Breast epithelium (tissue), 3 donors: ENCODE results near the gene FRY.

ENCODE experiments used
- CTCF ChIP-seq, 3 donors: fragments of 450-650 bp; IDR thresholded peaks; one replicate each; pipeline ENCODE4 v1.5.1; 2016 to 2017; ENCODE audit warnings: antibody characterized with exemption in 3 of 3, mild to moderate bottlenecking in 3 of 3, moderate library complexity in 3 of 3
- POLR2A ChIP-seq: fragments of 450-650 bp; IDR thresholded peaks from one replicate; pipeline ENCODE4 v1.6.1; 2016; ENCODE audit warnings: antibody characterized with exemption, mild to moderate bottlenecking, moderate library complexity

GRCh38 chr13:32316028-32316339 lies 284.4 kb downstream of the FRY start:
- TF ChIP-seq CTCF (IDR thresholded peaks at IDR 0.05) (no peak), POLR2A (no peak)
